ENCODE results near the gene RPS23. TPM values are rescaled to one million over a fixed set of nuclear protein-coding genes. Genes with fewer than 3 reads are reported as not detected.

RPS23 gene
- polyA plus RNA-seq, 4 donors = 1,779 to 4,145 (median 3,732) TPM

- FAIRE-seq = no peak
- WGBS, 3 donors = 93 to 97% (median 94%) methylated on average over 3 of the region's 3 CpGs
- Histone ChIP-seq H3K36me3 (ENCODE audit: control insufficient read depth in 3 of 3, insufficient read depth in 2 of 3, low read depth in 1 of 3, low read length in 3 of 3) (no peaks in the 10 kb centered on the region), H3K4me1 (ENCODE audit: control insufficient read depth in 3 of 3, insufficient read depth in 2 of 3, low read depth in 1 of 3, low read length in 2 of 3) (no peaks in the 10 kb centered on the region), H3K27ac (ENCODE audit: low read depth in 1 of 3, low read length in 2 of 3) (no peak overlapping the region), H3K9me3 (ENCODE audit: control insufficient read depth in 2 of 2, insufficient read depth in 1 of 2, low read depth in 1 of 2, low read length in 1 of 2) (no peaks in the 10 kb centered on the region), H3K4me3 (ENCODE audit: low read depth in 1 of 3, low read length in 3 of 3) (no peak overlapping the region), H3K27me3 (ENCODE audit: control insufficient read depth in 3 of 3, insufficient read depth in 3 of 3, low read length in 3 of 3) (no peaks in the 10 kb centered on the region)
- no peak for DNase-seq
Observed at GRCh38 chr5:82301190-82301589, 23.0 kb upstream of the RPS23 start.

DNA sequence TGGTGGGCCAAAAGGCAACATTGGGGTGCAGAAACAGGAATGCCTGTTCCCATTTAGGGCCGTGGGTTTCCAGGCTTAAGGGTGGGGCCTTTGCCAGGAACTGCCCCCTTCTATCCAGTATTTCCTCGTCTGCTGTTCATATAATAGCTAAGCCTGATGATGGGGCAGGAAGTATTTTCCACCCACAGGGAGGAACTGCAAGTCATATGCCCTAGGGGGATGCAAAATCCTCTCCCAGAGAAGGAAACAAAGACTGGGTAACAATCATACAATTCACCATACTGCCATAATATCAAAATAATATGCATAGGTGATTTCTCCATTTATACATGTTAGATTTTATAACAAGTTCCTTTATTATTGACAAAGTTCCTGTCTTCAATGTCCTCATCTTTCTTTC is 20.5 kb upstream of the RPS23 start:
- Histone ChIP-seq H3K27ac (ENCODE audit: low read depth in 1 of 3, low read length in 2 of 3) (no peak overlapping the region), H3K4me1 (ENCODE audit: control insufficient read depth in 3 of 3, insufficient read depth in 2 of 3, low read depth in 1 of 3, low read length in 2 of 3) (no peaks in the 10 kb centered on the region), H3K36me3 (ENCODE audit: control insufficient read depth in 3 of 3, insufficient read depth in 2 of 3, low read depth in 1 of 3, low read length in 3 of 3) (no peaks in the 10 kb centered on the region), H3K4me3 (ENCODE audit: low read depth in 1 of 3, low read length in 3 of 3) (no peak overlapping the region), H3K27me3 (ENCODE audit: control insufficient read depth in 3 of 3, insufficient read depth in 3 of 3, low read length in 3 of 3) (no peaks in the 10 kb centered on the region), H3K9me3 (ENCODE audit: control insufficient read depth in 2 of 2, insufficient read depth in 1 of 2, low read depth in 1 of 2, low read length in 1 of 2) (no peaks in the 10 kb centered on the region)
- FAIRE-seq (no peak), DNase-seq (no peak)
- 56 to 64% (median 59%) methylated on average over 2 of the region's 2 CpGs for WGBS, 3 donors

DNA sequence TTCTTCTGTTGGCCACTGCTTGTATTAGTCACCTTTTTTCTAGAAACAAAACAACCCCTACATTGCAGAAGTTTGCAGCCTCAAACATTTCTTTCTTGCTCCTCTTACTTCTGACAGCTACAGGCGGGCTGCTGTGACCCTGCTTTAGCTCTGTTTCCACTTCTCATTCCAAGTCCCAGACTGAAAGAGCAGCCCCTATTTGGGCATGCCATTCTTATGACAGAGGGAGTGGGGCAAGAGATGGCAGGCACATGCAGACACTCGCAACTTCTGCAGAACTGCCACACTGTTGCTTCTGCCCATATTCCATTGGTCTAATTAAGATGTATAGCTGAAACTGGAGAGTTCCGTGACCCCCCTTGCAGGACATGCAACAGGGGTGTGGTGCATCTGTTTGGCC is 19.6 kb upstream of the RPS23 start:
- no peaks in the 10 kb centered on the region for H3K4me1 ChIP-seq (ENCODE audit: control insufficient read depth in 3 of 3, insufficient read depth in 2 of 3, low read depth in 1 of 3, low read length in 2 of 3)
- no peaks in the 10 kb centered on the region for H3K27me3 ChIP-seq (ENCODE audit: control insufficient read depth in 3 of 3, insufficient read depth in 3 of 3, low read length in 3 of 3)
- no peak for DNase-seq
- no peaks in the 10 kb centered on the region for H3K36me3 ChIP-seq (ENCODE audit: control insufficient read depth in 3 of 3, insufficient read depth in 2 of 3, low read depth in 1 of 3, low read length in 3 of 3)
- no peak overlapping the region for H3K4me3 ChIP-seq (ENCODE audit: low read depth in 1 of 3, low read length in 3 of 3)
- no peak overlapping the region for H3K27ac ChIP-seq (ENCODE audit: low read depth in 1 of 3, low read length in 2 of 3)
- FAIRE-seq = no peak
- H3K9me3 ChIP-seq (ENCODE audit: control insufficient read depth in 2 of 2, insufficient read depth in 1 of 2, low read depth in 1 of 2, low read length in 1 of 2) = no peaks in the 10 kb centered on the region
- WGBS, 3 donors = 59 to 79% (median 69%) methylated on average over 3 of the region's 3 CpGs

DNA sequence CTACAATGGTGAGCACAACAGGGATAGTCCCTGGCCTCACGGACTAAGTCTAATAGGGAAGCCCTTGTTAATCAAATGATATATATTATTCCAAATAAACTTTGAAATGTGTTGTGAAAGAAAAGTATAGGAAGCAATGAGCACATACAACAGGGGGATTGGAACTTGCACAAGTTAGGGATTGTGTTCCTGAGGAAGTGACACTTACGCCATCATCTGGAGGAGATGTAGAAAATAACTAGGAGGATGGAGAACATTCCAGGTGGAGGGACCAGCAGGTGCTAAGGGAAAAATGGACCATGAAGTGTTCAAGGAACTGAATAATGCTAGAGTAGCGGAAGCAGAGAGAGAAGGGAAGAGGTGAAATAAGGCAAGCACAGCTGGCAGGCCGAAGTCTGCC is 18.8 kb upstream of the RPS23 start:
- DNase-seq (no peak), FAIRE-seq (no peak)
- H3K4me1 ChIP-seq (ENCODE audit: control insufficient read depth in 3 of 3, insufficient read depth in 2 of 3, low read depth in 1 of 3, low read length in 2 of 3) = no peaks in the 10 kb centered on the region
- no peaks in the 10 kb centered on the region for H3K9me3 ChIP-seq (ENCODE audit: control insufficient read depth in 2 of 2, insufficient read depth in 1 of 2, low read depth in 1 of 2, low read length in 1 of 2)
- H3K27ac ChIP-seq (ENCODE audit: low read depth in 1 of 3, low read length in 2 of 3) = no peak overlapping the region
- WGBS, 3 donors = 87 to 97% (median 93%) methylated on average over 4 of the region's 4 CpGs
- no peaks in the 10 kb centered on the region for H3K36me3 ChIP-seq (ENCODE audit: control insufficient read depth in 3 of 3, insufficient read depth in 2 of 3, low read depth in 1 of 3, low read length in 3 of 3)
- H3K4me3 ChIP-seq (ENCODE audit: low read depth in 1 of 3, low read length in 3 of 3) = no peak overlapping the region
- no peaks in the 10 kb centered on the region for H3K27me3 ChIP-seq (ENCODE audit: control insufficient read depth in 3 of 3, insufficient read depth in 3 of 3, low read length in 3 of 3)

DNA sequence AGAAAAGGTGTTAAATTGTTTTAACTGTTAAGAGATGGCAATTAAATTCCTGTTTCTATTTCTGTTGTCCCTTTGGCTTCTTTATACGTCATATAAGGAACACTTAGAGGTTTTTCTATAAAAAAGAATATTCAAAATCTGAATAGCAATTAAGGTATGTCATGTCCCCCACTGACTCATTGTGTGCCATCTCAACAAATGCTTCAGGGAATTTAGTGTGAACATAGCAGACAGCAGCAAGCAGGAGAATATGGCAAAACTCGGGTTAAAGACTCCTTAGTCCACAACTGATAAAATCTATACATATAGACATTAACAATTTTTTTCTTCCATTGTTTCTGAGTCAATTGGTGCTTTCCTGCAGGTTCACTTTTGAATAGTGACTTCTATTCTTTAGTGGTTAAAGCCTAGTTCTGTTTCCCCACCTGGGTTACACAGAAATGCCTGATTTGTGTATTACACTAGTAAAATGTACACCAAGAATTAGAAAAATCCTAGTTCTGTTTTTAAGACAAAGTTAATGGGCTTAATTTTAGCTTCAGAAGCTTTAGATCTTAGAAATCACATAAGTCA is 17.9 kb upstream of the RPS23 start:
- Histone ChIP-seq H3K36me3 (ENCODE audit: control insufficient read depth in 3 of 3, insufficient read depth in 2 of 3, low read depth in 1 of 3, low read length in 3 of 3) (no peaks in the 10 kb centered on the region), H3K9me3 (ENCODE audit: control insufficient read depth in 2 of 2, insufficient read depth in 1 of 2, low read depth in 1 of 2, low read length in 1 of 2) (no peaks in the 10 kb centered on the region), H3K4me1 (ENCODE audit: control insufficient read depth in 3 of 3, insufficient read depth in 2 of 3, low read depth in 1 of 3, low read length in 2 of 3) (no peaks in the 10 kb centered on the region), H3K27me3 (ENCODE audit: control insufficient read depth in 3 of 3, insufficient read depth in 3 of 3, low read length in 3 of 3) (no peaks in the 10 kb centered on the region), H3K27ac (ENCODE audit: low read depth in 1 of 3, low read length in 2 of 3) (no peak overlapping the region), H3K4me3 (ENCODE audit: low read depth in 1 of 3, low read length in 3 of 3) (no peak overlapping the region)
- WGBS, 3 donors = 69 to 84% (median 75%) methylated on average over 2 of the region's 2 CpGs
- FAIRE-seq (no peak), DNase-seq (no peak)

DNA sequence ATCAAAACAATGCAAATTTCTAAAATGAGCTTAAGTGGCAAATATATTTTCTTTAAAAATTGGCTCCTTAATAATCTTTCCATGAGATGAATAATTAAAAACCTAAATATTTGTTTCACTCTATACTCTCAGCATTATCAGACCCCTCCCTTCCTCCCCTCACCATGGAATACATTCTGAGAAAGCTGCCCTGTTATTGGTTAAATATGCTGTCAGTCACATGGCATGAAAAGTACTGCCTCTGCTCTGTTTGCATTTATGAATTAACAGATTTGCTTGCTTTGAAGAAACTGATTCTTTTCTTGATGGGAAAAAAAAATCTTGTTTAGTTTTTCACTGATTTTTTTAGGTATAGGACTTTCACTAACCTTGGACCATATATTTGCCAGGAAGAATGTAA is 17.0 kb upstream of the RPS23 start:
- DNase-seq (no peak), FAIRE-seq (no peak)
- no peaks in the 10 kb centered on the region for H3K9me3 ChIP-seq (ENCODE audit: control insufficient read depth in 2 of 2, insufficient read depth in 1 of 2, low read depth in 1 of 2, low read length in 1 of 2)
- no peaks in the 10 kb centered on the region for H3K4me1 ChIP-seq (ENCODE audit: control insufficient read depth in 3 of 3, insufficient read depth in 2 of 3, low read depth in 1 of 3, low read length in 2 of 3)
- H3K36me3 ChIP-seq (ENCODE audit: control insufficient read depth in 3 of 3, insufficient read depth in 2 of 3, low read depth in 1 of 3, low read length in 3 of 3) = no peaks in the 10 kb centered on the region
- H3K27me3 ChIP-seq (ENCODE audit: control insufficient read depth in 3 of 3, insufficient read depth in 3 of 3, low read length in 3 of 3) = no peaks in the 10 kb centered on the region
- no peak overlapping the region for H3K27ac ChIP-seq (ENCODE audit: low read depth in 1 of 3, low read length in 2 of 3)
- no peak overlapping the region for H3K4me3 ChIP-seq (ENCODE audit: low read depth in 1 of 3, low read length in 3 of 3)

GRCh38 chr5:82291420-82291819 is 13.3 kb upstream of the RPS23 start:
- 77 to 88% (median 85%) methylated on average over 2 of the region's 2 CpGs for WGBS, 3 donors
- H3K27me3 ChIP-seq (ENCODE audit: control insufficient read depth in 3 of 3, insufficient read depth in 3 of 3, low read length in 3 of 3) = no peaks in the 10 kb centered on the region
- DNase-seq (no peak), FAIRE-seq (no peak)
- H3K36me3 ChIP-seq (ENCODE audit: control insufficient read depth in 3 of 3, insufficient read depth in 2 of 3, low read depth in 1 of 3, low read length in 3 of 3) = no peaks in the 10 kb centered on the region
- no peaks in the 10 kb centered on the region for H3K4me1 ChIP-seq (ENCODE audit: control insufficient read depth in 3 of 3, insufficient read depth in 2 of 3, low read depth in 1 of 3, low read length in 2 of 3)
- H3K9me3 ChIP-seq (ENCODE audit: control insufficient read depth in 2 of 2, insufficient read depth in 1 of 2, low read depth in 1 of 2, low read length in 1 of 2) = no peaks in the 10 kb centered on the region
- H3K4me3 ChIP-seq (ENCODE audit: low read depth in 1 of 3, low read length in 3 of 3) = no peak overlapping the region
- no peak overlapping the region for H3K27ac ChIP-seq (ENCODE audit: low read depth in 1 of 3, low read length in 2 of 3)

GRCh38 chr5:82290908-82291307 is 12.8 kb upstream of the RPS23 start:
- Histone ChIP-seq H3K27ac (ENCODE audit: low read depth in 1 of 3, low read length in 2 of 3) (no peak overlapping the region), H3K4me3 (ENCODE audit: low read depth in 1 of 3, low read length in 3 of 3) (no peak overlapping the region), H3K9me3 (ENCODE audit: control insufficient read depth in 2 of 2, insufficient read depth in 1 of 2, low read depth in 1 of 2, low read length in 1 of 2) (no peaks in the 10 kb centered on the region), H3K4me1 (ENCODE audit: control insufficient read depth in 3 of 3, insufficient read depth in 2 of 3, low read depth in 1 of 3, low read length in 2 of 3) (no peaks in the 10 kb centered on the region), H3K36me3 (ENCODE audit: control insufficient read depth in 3 of 3, insufficient read depth in 2 of 3, low read depth in 1 of 3, low read length in 3 of 3) (no peaks in the 10 kb centered on the region), H3K27me3 (ENCODE audit: control insufficient read depth in 3 of 3, insufficient read depth in 3 of 3, low read length in 3 of 3) (no peaks in the 10 kb centered on the region)
- FAIRE-seq (no peak), DNase-seq (no peak)
- 86 to 96% (median 92%) methylated on average over 6 of the region's 6 CpGs for WGBS, 3 donors

DNA sequence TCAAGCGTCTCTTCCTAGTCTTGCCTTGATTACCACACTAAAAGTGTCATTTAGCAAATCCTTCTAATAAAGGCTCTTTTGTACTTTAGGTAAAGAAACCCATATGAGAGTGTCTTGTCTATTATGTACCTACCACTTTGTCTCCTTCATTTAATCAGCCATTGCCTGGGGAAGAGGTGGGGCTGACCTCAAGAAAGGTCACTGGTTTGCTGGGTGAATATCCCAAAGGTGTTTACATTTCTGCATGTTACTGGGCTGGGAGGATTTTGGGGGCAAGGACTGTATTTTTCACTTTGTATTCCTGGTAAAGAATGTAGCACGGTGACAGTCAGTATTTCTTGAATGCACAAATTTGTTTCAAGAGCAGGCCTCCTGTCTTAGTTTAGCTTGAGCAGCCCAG is 11.9 kb upstream of the RPS23 start:
- FAIRE-seq = no peak
- DNase-seq = no peak
- H3K27me3 ChIP-seq (ENCODE audit: control insufficient read depth in 3 of 3, insufficient read depth in 3 of 3, low read length in 3 of 3) = no peaks in the 10 kb centered on the region
- H3K9me3 ChIP-seq (ENCODE audit: control insufficient read depth in 2 of 2, insufficient read depth in 1 of 2, low read depth in 1 of 2, low read length in 1 of 2) = no peaks in the 10 kb centered on the region
- H3K4me3 ChIP-seq (ENCODE audit: low read depth in 1 of 3, low read length in 3 of 3) = no peak overlapping the region
- H3K4me1 ChIP-seq (ENCODE audit: control insufficient read depth in 3 of 3, insufficient read depth in 2 of 3, low read depth in 1 of 3, low read length in 2 of 3) = no peaks in the 10 kb centered on the region
- 87 to 96% (median 89%) methylated on average over 2 of the region's 2 CpGs for WGBS, 3 donors
- no peak overlapping the region for H3K27ac ChIP-seq (ENCODE audit: low read depth in 1 of 3, low read length in 2 of 3)
- H3K36me3 ChIP-seq (ENCODE audit: control insufficient read depth in 3 of 3, insufficient read depth in 2 of 3, low read depth in 1 of 3, low read length in 3 of 3) = no peaks in the 10 kb centered on the region
